Trophoblast cell (in vitro differentiated cells and primary cell): ENCODE data around the gene VPS25.

Experiments used
- DNase-seq, 2 donors: peaks; one replicate each; pipeline ENCODE4 v3.0.0-alpha.2; 2016
- H2AFZ ChIP-seq: 2 replicates; pipeline ENCODE4 v1.6.1; 2013; ENCODE audit warnings: low read length, moderate library complexity, mild to moderate bottlenecking; ENCODE audit not compliant: insufficient read depth, poor library complexity
- H2AK5ac ChIP-seq: 2 replicates; pipeline ENCODE4 v1.6.1; 2013; ENCODE audit warnings: mild to moderate bottlenecking, low read length
- H2BK120ac ChIP-seq: 2 replicates; pipeline ENCODE4 v1.6.1; 2013; ENCODE audit warnings: low read length, mild to moderate bottlenecking, moderate library complexity; ENCODE audit not compliant: insufficient read depth, poor library complexity
- H2BK12ac ChIP-seq: 2 replicates; pipeline ENCODE4 v1.6.1; 2013; ENCODE audit warnings: mild to moderate bottlenecking, low read length, moderate library complexity
- H2BK5ac ChIP-seq: 2 replicates; pipeline ENCODE4 v1.6.1; 2013; ENCODE audit warnings: low read length, low read depth, moderate library complexity, mild to moderate bottlenecking; ENCODE audit not compliant: poor library complexity
- H3K14ac ChIP-seq: 2 replicates; pipeline ENCODE4 v1.6.1; 2013; ENCODE audit warnings: mild to moderate bottlenecking, low read length
- H3K18ac ChIP-seq: 2 replicates; pipeline ENCODE4 v1.6.1; 2013; ENCODE audit warnings: mild to moderate bottlenecking, low read length
- H3K23ac ChIP-seq: 2 replicates; pipeline ENCODE4 v1.6.1; 2013; ENCODE audit warnings: low read length
- H3K27ac ChIP-seq: 2 replicates; pipeline ENCODE4 v1.5.1; 2013; ENCODE audit warnings: low read depth, mild to moderate bottlenecking, inconsistent platforms, low read length, moderate library complexity
- H3K27me3 ChIP-seq: 2 replicates; pipeline ENCODE4 v1.6.1; 2013; ENCODE audit warnings: inconsistent platforms, mild to moderate bottlenecking, low read length, moderate library complexity; ENCODE audit not compliant: insufficient read depth
- H3K36me3 ChIP-seq, 2 experiments: 1 replicate in 1 of 2; 2 replicates in 1 of 2; pipeline ENCODE4 v1.6.1; 2013; ENCODE audit warnings: low read length in 2 of 2, mild to moderate bottlenecking in 2 of 2, moderate library complexity in 1 of 2; ENCODE audit not compliant: insufficient read depth in 2 of 2, control insufficient read depth in 1 of 2
- H3K4ac ChIP-seq: 2 replicates; pipeline ENCODE4 v1.6.1; 2013; ENCODE audit warnings: low read depth, mild to moderate bottlenecking, low read length, moderate library complexity
- H3K4me1 ChIP-seq, 2 experiments: 1 replicate in 1 of 2; 2 replicates in 1 of 2; pipeline ENCODE4 v1.6.1; 2013; ENCODE audit warnings: low read length in 2 of 2, mild to moderate bottlenecking in 2 of 2, moderate library complexity in 1 of 2; ENCODE audit not compliant: insufficient read depth in 2 of 2, control insufficient read depth in 1 of 2
- H3K4me2 ChIP-seq: 2 replicates; pipeline ENCODE4 v1.6.1; 2013; ENCODE audit warnings: inconsistent platforms, mild to moderate bottlenecking, low read length, moderate library complexity
- H3K4me3 ChIP-seq: 2 replicates; pipeline ENCODE4 v1.5.1; 2013; ENCODE audit warnings: mild to moderate bottlenecking, low read depth, low read length, inconsistent platforms
- H3K79me1 ChIP-seq: one replicate; pipeline ENCODE4 v1.6.1; 2013; ENCODE audit warnings: low read length
- H3K79me2 ChIP-seq: 2 replicates; pipeline ENCODE4 v1.6.1; 2013; ENCODE audit warnings: low read length, mild to moderate bottlenecking; ENCODE audit not compliant: control insufficient read depth, insufficient read depth, poor library complexity
- H3K9ac ChIP-seq: 2 replicates; pipeline ENCODE4 v1.6.1; 2013; ENCODE audit warnings: mild to moderate bottlenecking, low read length
- H3K9me3 ChIP-seq: 2 replicates; pipeline ENCODE4 v1.6.1; 2013; ENCODE audit warnings: low read depth, mild to moderate bottlenecking, control low read depth, inconsistent platforms, low read length; ENCODE audit not compliant: insufficient read depth
- H4K12ac ChIP-seq: 2 replicates; pipeline ENCODE4 v1.6.1; 2013; ENCODE audit warnings: low read depth, mild to moderate bottlenecking, low read length, moderate library complexity
- H4K8ac ChIP-seq: 2 replicates; pipeline ENCODE4 v1.6.1; 2013; ENCODE audit warnings: low read depth, mild to moderate bottlenecking, low read length, moderate library complexity
- H4K91ac ChIP-seq: one replicate; pipeline ENCODE4 v1.6.1; 2013; ENCODE audit warnings: low read depth, mild to moderate bottlenecking, low read length, moderate library complexity
- WGBS: extraction: QIAGEN DNeasy Blood & Tissue Kit; methylation state at CpG from one replicate; pipeline ENCODE4 v1.1.7; 2013; ENCODE audit warnings: missing lambda C conversion rate; ENCODE audit not compliant: insufficient read length, insufficient coverage; ENCODE audit errors: extremely low coverage; 5-methylcytosine and 5-hydroxymethylcytosine counted together

The VPS25 gene

DNA sequence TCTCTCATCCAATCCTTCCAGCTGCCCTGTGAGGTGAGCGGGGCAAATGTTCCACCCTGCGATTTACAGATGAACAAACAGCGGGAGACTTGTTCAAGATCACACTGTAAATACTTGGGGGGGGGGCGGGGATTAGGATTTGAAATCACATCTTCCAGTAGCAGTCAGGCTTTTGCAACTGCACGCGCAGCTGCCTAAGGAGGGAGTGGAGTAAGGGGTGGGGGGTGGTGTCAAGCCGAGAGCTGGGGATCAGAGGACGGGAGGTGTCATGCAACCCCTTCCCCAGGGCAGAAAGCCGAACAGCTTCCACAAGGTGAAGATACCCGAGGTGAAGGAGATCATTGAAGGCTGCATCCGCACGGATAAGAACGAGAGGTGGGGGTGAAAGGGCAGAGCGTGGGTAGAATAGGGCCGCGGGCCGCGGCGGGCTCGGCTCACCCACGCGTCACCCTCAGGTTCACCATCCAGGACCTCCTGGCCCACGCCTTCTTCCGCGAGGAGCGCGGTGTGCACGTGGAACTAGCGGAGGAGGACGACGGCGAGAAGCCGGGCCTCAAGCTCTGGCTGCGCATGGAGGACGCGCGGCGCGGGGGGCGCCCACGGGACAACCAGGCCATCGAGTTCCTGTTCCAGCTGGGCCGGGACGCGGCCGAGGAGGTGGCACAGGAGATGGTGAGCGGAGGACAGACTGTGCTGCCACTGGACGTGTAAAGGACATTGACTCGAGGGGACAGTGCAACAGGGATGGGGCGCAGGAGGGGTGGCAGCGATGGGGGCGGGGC, 11.8 kb downstream of the VPS25 start:
- H3K9me3 ChIP-seq, result no peaks in the 10 kb centered on the region
- H4K8ac ChIP-seq, result no peak overlapping the region
- peaks cover 21 to 25% of the 10 kb centered on the region in 2 experiments for H3K4me1 ChIP-seq
- H2BK12ac ChIP-seq, result no peak overlapping the region
- no peaks in the 10 kb centered on the region for H3K36me3 ChIP-seq
- no peak for DNase-seq
- peaks cover 9% of the 10 kb centered on the region for H3K27me3 ChIP-seq
- WGBS, result no CpG with 5 or more reads among the region's 52 CpGs
- no peak overlapping the region for H3K4ac ChIP-seq
- H3K14ac ChIP-seq, result no peak overlapping the region
- H4K91ac ChIP-seq, result no peak overlapping the region
- H4K12ac ChIP-seq, result no peak overlapping the region
- no peak overlapping the region for H2AK5ac ChIP-seq
- no peak overlapping the region for H3K4me3 ChIP-seq
- H3K27ac ChIP-seq, result no peak overlapping the region
- no peak overlapping the region for H2BK5ac ChIP-seq
- H3K18ac ChIP-seq, result no peak overlapping the region
- peaks cover 4% of the 10 kb centered on the region for H3K79me1 ChIP-seq
- no peak overlapping the region for H3K23ac ChIP-seq
- H3K9ac ChIP-seq, result no peak overlapping the region
- H2AFZ ChIP-seq, result no peak overlapping the region
- H3K79me2 ChIP-seq, result peaks cover 4% of the 10 kb centered on the region
- no peak overlapping the region for H2BK120ac ChIP-seq
- H3K4me2 ChIP-seq, result no peak overlapping the region

DNA sequence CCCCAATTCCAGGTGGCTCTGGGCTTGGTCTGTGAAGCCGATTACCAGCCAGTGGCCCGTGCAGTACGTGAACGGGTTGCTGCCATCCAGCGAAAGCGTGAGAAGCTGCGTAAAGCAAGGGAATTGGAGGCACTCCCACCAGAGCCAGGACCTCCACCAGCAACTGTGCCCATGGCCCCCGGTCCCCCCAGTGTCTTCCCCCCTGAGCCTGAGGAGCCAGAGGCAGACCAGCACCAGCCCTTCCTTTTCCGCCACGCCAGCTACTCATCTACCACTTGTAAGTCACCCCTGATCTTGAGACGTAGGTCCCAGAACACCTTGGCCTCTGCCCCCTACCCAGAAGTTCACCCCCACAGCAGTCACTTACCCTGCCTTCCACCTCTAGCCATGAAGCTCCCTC, 14.0 kb downstream of the VPS25 start:
- WGBS, result no CpG with 5 or more reads among the region's 11 CpGs

DNA sequence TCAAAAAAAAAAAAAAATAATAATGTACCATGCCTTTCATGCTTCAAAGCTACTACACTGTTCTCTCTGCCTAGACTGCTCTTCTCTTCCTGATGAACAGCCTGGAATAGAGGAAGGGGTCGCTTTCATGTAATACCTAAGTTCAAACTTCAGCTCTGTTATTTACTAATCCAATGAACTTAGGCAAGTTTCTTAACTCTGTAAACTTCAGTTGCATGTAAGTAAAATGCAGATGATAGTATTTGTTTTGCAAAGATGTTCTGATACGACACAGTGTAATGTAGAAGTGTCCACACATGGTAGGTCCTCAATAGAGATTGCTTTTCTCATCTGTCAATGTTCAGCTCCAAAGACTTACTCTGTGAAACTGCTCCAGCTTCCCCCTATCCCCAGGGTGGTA, 18.7 kb downstream of the VPS25 start:
- Histone ChIP-seq H4K91ac (no peak overlapping the region), H3K4me2 (no peak overlapping the region), H3K4me1 (no peaks in the 10 kb centered on the region), H2BK5ac (no peak overlapping the region), H3K27ac (no peak overlapping the region), H2BK12ac (no peak overlapping the region), H3K4me3 (no peak overlapping the region), H2AFZ (no peak overlapping the region), H4K8ac (no peak overlapping the region), H3K79me1 (no peaks in the 10 kb centered on the region), H2AK5ac (no peak overlapping the region), H3K9me3 (no peaks in the 10 kb centered on the region), H3K23ac (no peak overlapping the region), H3K18ac (no peak overlapping the region), H3K79me2 (no peaks in the 10 kb centered on the region), H3K4ac (no peak overlapping the region), H3K14ac (no peak overlapping the region), H3K36me3 (peaks cover 9 to 10% of the 10 kb centered on the region in 2 experiments), H2BK120ac (no peak overlapping the region), H3K9ac (no peak overlapping the region), H3K27me3 (no peaks in the 10 kb centered on the region), H4K12ac (no peak overlapping the region)
- no peak for DNase-seq
- WGBS, result no CpG with 5 or more reads among the region's 2 CpGs

More for the DNA sequence above, 14.0 kb downstream of the VPS25 start:
- Histone ChIP-seq H4K12ac (no peak overlapping the region), H3K4ac (no peak overlapping the region), H3K79me1 (peaks cover 4% of the 10 kb centered on the region), H3K4me1 (peaks cover 15 to 16% of the 10 kb centered on the region in 2 experiments), H4K8ac (no peak overlapping the region), H2BK120ac (no peak overlapping the region), H3K4me3 (no peak overlapping the region), H3K4me2 (no peak overlapping the region), H3K79me2 (no peaks in the 10 kb centered on the region), H4K91ac (no peak overlapping the region), H2BK12ac (no peak overlapping the region), H2AFZ (no peak overlapping the region), H3K23ac (no peak overlapping the region), H3K9me3 (no peaks in the 10 kb centered on the region), H3K9ac (no peak overlapping the region), H3K18ac (no peak overlapping the region), H3K27ac (no peak overlapping the region), H3K36me3 (no peaks in the 10 kb centered on the region), H2AK5ac (no peak overlapping the region), H3K14ac (no peak overlapping the region), H2BK5ac (no peak overlapping the region), H3K27me3 (no peaks in the 10 kb centered on the region)
- no peak for DNase-seq

DNA sequence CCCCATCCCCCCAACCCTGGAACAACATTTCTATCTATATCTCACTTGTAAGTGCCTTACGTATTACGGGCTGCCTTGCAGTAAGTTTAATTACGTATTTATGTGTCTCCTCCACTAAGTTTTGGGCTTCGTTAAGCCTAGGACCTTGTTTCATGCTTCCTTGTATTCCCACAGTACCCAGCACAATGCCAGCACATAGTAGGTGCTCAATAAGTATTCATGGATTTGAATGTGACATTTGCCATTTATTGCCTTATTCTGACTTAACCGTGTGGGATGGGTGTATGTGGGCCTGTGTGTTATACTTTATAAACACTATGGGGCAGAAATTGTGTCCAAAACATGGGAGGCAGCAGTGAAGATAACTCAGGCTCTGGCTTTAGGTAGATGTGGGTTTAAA, 19.3 kb downstream of the VPS25 start:
- Histone ChIP-seq H3K27me3 (no peaks in the 10 kb centered on the region), H2BK12ac (no peak overlapping the region), H3K9ac (no peak overlapping the region), H3K23ac (no peak overlapping the region), H3K4me1 (peaks cover 0 to 1% of the 10 kb centered on the region in 2 experiments), H4K8ac (no peak overlapping the region), H3K4ac (no peak overlapping the region), H4K91ac (no peak overlapping the region), H2BK5ac (no peak overlapping the region), H3K9me3 (no peaks in the 10 kb centered on the region), H3K4me2 (no peak overlapping the region), H3K79me2 (no peaks in the 10 kb centered on the region), H3K14ac (no peak overlapping the region), H2AFZ (no peak overlapping the region), H4K12ac (no peak overlapping the region), H2AK5ac (no peak overlapping the region), H3K27ac (no peak overlapping the region), H3K79me1 (no peaks in the 10 kb centered on the region), H3K4me3 (no peak overlapping the region), H3K18ac (no peak overlapping the region), H2BK120ac (no peak overlapping the region), H3K36me3 (peaks cover 9 to 10% of the 10 kb centered on the region in 2 experiments)
- no CpG with 5 or more reads among the region's 5 CpGs for WGBS
- DNase-seq, result no peak
